ENCODE measurements around the gene RNF157.
"Not testable (repeated sequence)": the region's sequence is repeated elsewhere in the genome, so short reads cannot be mapped to it uniquely, and the experiment has no call there.

RNF157 gene

GRCh38 chr17:76270127-76270592 lies 29.9 kb upstream of the RNF157 start:
- no peak for DNase-seq

GRCh38 chr17:76268991-76269981 lies 29.0 kb upstream of the RNF157 start:
- DNase-seq: no peak

- DNase-seq: peak; percentile 50
Observed at GRCh38 chr17:76268015-76268749, 27.9 kb upstream of the RNF157 start.

- DNase-seq: not testable (repeated sequence)
Observed at GRCh38 chr17:76267581-76268001, 27.3 kb upstream of the RNF157 start.

- no peak for DNase-seq
Observed at GRCh38 chr17:76267051-76267576, 26.8 kb upstream of the RNF157 start.

GRCh38 chr17:76266244-76266938 lies 26.1 kb upstream of the RNF157 start:
- DNase-seq: no peak

- DNase-seq: no peak
Observed at GRCh38 chr17:76265624-76266243, 25.4 kb upstream of the RNF157 start.

- DNase-seq: peak; percentile 99
Observed at GRCh38 chr17:76264755-76265623, 24.7 kb upstream of the RNF157 start, which contains the start of gene UBALD2. UBALD2 (plus strand) TSS chr17:76265348; CDS start chr17:76265506, 158 bp downstream.

GRCh38 chr17:76264425-76264754 lies 24.1 kb upstream of the RNF157 start:
- DNase-seq: no peak

- DNase-seq: no peak
Observed at GRCh38 chr17:76263896-76264295, 23.6 kb upstream of the RNF157 start.

- peak; percentile 65 for DNase-seq
Observed at GRCh38 chr17:76262732-76263344, 22.5 kb upstream of the RNF157 start.

GRCh38 chr17:76261421-76262215 lies 21.3 kb upstream of the RNF157 start:
- no peak for DNase-seq

- DNase-seq: no peak
Observed at GRCh38 chr17:76260669-76261068, 20.4 kb upstream of the RNF157 start.

- DNase-seq: no peak
Observed at GRCh38 chr17:76260220-76260619, 19.9 kb upstream of the RNF157 start.

- DNase-seq: not testable (repeated sequence)
Observed at GRCh38 chr17:76256430-76257050, 16.2 kb upstream of the RNF157 start.

GRCh38 chr17:76255801-76256429 lies 15.6 kb upstream of the RNF157 start:
- no peak for DNase-seq

GRCh38 chr17:76254275-76254674 lies 14.0 kb upstream of the RNF157 start:
- DNase-seq: no peak

GRCh38 chr17:76253841-76254240 lies 13.5 kb upstream of the RNF157 start:
- DNase-seq: no peak

All from GDM1 (cell line).